ENCODE measurements around the gene PRPS1L1. TPM values are rescaled to one million over a fixed set of nuclear protein-coding genes. Genes with fewer than 3 reads are reported as not detected.

Gene PRPS1L1
- total and polyA plus RNA-seq, 2 experiments from 2014 or later = not detected

- peaks cover 5% of the 10 kb centered on the region; the same call in 2 of the 3 replicates for H3K4me1 Mint-ChIP-seq
- Histone ChIP-seq H3K36me3 (ENCODE audit: insufficient read depth) (no peaks in the 10 kb centered on the region), H3F3A (replicated peaks; ENCODE audit: low read depth) (no peaks in the 10 kb centered on the region), H3K4me1 (ENCODE audit: insufficient read depth) (no peaks in the 10 kb centered on the region), H3K9me2 (ENCODE audit: insufficient read depth) (no peaks in the 10 kb centered on the region), H3K4me2 (no peak overlapping the region), H3K79me2 (replicated peaks; ENCODE audit: insufficient read depth) (no peaks in the 10 kb centered on the region), H3K4me3 (no peak overlapping the region), H2AFZ (no peak overlapping the region), H3K27me3 (ENCODE audit: insufficient read depth) (no peaks in the 10 kb centered on the region), H3K27ac (ENCODE audit: low read depth) (no peak overlapping the region), H4K20me1 (replicated peaks; ENCODE audit: insufficient read depth) (no peaks in the 10 kb centered on the region)
- H3K27ac Mint-ChIP-seq = no peak overlapping the region
- no peak for ATAC-seq
- no peak for DNase-seq (ENCODE audit: low spot score)
- H3K9me3 Mint-ChIP-seq = no peaks in the 10 kb centered on the region
- no peaks in the 10 kb centered on the region for H3K36me3 Mint-ChIP-seq (ENCODE audit: low read depth)
- TF ChIP-seq ETS1 (IDR thresholded peaks at IDR 0.05) (no peak), NANOG (IDR thresholded peaks at IDR 0.05; ENCODE audit: borderline replicate concordance) (no peak), ZNF331 (CRISPR knock-in tag; IDR thresholded peaks at IDR 0.05; ENCODE audit: low read depth) (no peak), STAT1 (IDR thresholded peaks at IDR 0.05; ENCODE audit: unreplicated experiment) (no peak), ZNF114 (CRISPR knock-in tag; IDR thresholded peaks at IDR 0.05) (no peak), CTCF (conservative IDR thresholded peaks at IDR 0.05; ENCODE audit: low read depth in 2 of 2) (no peak), JUNB (IDR thresholded peaks at IDR 0.05; ENCODE audit: unreplicated experiment) (no peak), EZH2 (IDR thresholded peaks at IDR 0.05; ENCODE audit: low read depth, unreplicated experiment) (no peak), REST (IDR thresholded peaks at IDR 0.05; ENCODE audit: unreplicated experiment) (no peak), ZNF462 (CRISPR knock-in tag; IDR thresholded peaks at IDR 0.05) (no peak), POLR2AphosphoS5 (IDR thresholded peaks at IDR 0.05; ENCODE audit: low read depth) (no peak), EZH2phosphoT487 (IDR thresholded peaks at IDR 0.05; ENCODE audit: unreplicated experiment) (no peak), CREB1 (CRISPR knock-in tag; IDR thresholded peaks at IDR 0.05; ENCODE audit: low read depth) (no peak)
- H3K4me3 Mint-ChIP-seq = no peak overlapping the region
- H3K27me3 Mint-ChIP-seq (ENCODE audit: insufficient read depth, low read depth, poor library complexity) = no peaks in the 10 kb centered on the region
Observed at GRCh38 chr7:18053941-18054340, 26.3 kb upstream of the PRPS1L1 start.
